Activated naive CD4-positive, alpha-beta T cell treated with anti-CD3 and anti-CD28 coated beads, Interleukin-2, amount 50 U/mL, for 16 hours (primary cell): ENCODE measurements around the gene OPCML.

ENCODE experiments used
- DNase-seq: peaks from one replicate; pipeline ENCODE4 v3.0.0-alpha.2; 2020

OPCML gene

GRCh38 chr11:133501643-133502539 lies 30.4 kb downstream of the OPCML start:
- DNase-seq: no peak

GRCh38 chr11:133500936-133501335 lies 31.4 kb downstream of the OPCML start:
- DNase-seq: no peak

DNA sequence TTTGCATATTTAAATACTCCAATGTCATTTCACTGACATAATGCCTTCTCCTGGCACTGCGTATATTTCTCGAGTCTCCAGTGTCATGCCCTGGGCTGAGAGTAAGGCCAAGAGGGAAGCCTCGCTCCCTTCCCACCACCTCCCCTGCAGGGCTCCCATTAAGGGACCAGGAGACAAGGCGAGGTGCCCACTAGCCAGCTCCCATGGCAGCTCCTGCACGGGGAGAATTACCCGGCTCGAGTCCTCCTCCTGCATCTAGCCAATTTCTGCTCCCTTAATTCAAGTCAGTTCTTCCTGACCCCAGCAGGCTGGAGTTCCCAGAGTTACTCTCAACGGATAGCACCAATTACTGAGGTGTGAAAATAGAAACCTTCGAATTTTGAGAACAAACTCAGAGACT lies 31.9 kb downstream of the OPCML start:
- no peak for DNase-seq

GRCh38 chr11:133498969-133499368 lies 33.3 kb downstream of the OPCML start:
- no peak for DNase-seq

DNA sequence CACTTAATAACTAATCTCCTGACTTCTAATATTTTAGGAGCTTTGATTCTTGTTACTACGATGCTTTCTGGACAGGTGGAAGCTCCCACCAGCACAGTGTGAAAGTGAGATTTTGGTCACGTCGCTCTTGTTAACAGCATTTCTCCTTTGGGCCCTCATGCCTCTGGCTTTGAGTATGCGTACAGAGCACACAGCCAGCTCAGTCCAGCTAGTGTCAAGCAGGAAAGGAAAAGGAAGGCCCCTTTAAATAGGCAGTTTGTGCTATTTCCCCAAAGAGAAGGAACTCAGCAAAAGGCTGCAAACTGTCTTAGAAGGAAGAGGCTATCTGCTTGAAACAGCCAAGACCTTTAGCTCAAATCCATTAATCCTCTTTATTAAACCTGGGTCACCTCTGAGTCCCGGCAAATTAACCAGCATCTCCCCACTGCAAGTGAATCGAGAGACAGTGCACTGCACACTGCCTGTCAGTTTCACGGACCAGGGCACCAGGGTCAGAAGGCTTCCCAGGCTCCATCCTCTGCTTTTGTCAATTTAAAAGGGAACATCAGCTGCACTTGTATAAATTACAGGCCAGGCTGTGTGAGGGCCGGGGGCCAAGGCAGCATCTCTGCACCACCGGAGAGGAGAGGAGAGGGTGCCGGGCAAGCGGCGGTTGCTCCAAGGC lies 34.7 kb downstream of the OPCML start:
- no peak for DNase-seq

DNA sequence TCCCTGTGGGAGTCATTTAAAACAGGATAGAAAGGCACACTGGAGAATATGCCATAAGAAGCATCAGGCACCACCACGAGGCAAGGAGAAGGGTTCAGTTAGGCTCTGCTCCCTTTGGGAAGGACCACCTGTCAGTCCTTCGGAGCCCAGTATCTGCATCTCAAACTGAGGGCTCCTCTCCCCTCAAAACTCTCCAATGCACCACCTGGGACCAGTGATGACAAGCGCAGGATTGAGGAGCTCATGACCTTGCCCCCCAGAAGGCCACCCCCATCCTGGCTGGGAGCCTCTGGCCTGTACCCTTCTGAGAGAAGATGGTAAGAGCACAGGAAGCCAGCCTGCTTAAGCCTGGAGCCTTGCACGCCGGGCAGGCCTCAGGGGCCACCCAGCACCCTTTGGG lies 39.4 kb downstream of the OPCML start:
- DNase-seq: no peak

- no peak for DNase-seq
These were observed 40.5 kb downstream of the OPCML start for GRCh38 chr11:133491680-133492383.

GRCh38 chr11:133480722-133481121 lies 51.6 kb downstream of the OPCML start:
- DNase-seq: no peak

GRCh38 chr11:133479209-133479608 lies 53.1 kb downstream of the OPCML start:
- DNase-seq: no peak

DNA sequence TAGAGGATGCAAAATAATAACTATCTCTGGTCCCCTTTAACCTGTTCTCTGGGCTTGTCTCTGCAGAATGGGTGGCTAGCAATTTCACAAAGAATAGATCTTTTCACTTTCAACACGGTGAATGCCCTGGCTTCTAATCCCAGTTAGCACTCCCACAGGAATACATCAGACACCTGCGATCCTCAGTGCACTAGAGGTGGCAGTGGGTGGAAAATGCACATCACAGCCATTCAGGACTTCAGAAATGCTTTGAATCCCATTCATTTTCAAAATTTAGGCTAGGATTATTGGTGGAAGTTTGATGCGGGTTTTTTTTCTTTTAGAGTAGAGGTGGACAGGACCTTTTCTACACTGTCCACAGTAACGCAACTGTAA lies 55.1 kb downstream of the OPCML start:
- DNase-seq: no peak

- DNase-seq: no peak
These were observed 55.6 kb downstream of the OPCML start for GRCh38 chr11:133476570-133477250.

DNA sequence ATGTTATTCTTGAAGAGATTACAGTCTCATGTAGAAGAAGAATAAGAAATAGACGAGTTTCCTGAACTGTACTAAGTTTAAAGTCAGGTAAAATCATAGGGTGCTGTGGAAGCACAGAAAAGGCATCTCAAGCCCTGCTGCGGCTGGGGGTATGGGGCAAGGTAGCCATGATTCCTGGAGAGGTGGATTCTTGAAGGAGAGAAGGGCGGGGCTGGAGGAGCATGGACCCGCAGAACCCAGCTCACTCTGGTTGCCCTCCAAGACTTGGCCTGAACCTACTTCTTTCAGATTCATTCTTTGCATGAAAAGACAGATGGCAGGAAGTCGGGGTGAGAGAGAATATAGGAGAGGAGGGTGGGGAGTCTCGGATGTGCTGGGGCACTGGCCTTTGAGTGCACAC lies 57.8 kb downstream of the OPCML start:
- DNase-seq: no peak

DNA sequence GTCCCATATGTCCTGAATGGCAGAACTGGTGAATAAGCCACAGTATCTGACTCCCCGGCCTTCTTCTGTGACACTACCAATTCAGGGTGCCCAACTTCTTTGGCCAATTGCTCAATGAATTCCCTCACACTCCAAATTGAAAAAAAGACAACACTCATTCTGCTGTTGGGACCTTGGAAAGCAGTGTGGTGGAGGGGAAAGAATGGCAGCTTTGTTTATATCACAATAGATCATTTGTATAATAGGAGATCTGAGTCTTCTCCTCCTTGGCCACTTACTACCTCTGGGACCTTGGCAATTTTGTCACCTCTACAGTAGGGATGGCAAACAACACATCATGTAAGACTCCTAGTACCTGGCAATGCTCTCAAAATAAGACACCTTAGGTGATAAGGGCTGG lies 64.6 kb downstream of the OPCML start:
- no peak for DNase-seq

GRCh38 chr11:133443206-133443747 lies 89.0 kb downstream of the OPCML start:
- DNase-seq: no peak

DNA sequence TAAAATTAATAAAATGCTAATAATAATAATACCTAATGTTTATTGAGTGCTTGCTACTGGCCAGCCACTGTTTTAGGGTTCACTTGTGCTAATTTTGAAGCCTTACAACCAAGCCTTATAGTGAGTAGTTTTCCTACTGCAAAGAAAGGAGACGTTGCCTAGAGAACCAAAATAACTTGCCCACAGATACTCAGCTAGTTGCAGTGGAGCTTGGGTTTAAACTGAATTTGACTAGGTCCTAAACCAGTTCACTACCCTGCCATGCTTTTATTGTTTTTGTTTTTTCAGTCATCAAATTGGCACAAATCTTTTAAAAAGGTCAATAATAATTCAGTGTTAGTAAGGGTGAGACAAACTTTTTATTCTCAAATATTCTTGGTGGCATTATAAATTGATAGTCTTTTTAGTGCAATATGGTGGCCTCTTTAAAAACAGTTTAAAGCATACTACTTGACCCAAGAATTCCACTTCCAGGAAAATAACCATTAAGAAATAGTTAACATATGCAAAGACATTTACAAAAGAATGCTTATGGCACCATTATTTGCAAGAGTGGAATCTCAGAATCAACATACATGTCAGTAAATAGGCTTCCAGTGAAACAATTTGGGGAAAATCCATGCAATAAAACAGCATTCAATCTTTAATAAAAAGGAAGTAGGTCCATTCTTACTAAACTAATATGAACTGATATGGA lies 90.2 kb downstream of the OPCML start:
- no peak for DNase-seq

GRCh38 chr11:133425992-133426391 lies 106.3 kb downstream of the OPCML start:
- DNase-seq: no peak

DNA sequence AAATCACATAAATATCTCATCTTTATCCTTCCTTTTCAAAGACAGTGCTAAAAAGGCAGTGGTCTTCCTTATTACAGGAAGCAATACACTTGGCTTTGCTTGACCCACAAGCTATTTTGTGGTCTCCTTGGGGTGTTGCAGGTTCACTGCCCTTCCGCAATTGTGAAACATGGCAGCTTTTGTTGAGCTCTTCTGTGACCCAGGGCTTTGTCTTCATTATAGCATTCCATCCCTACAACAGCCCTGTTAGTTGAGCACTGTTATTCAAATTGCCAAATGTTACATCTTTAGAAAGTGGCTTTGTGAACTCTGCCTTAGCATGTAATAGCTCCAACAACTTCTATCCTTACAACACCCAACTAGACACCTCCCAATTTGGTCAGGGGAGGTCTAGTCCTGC lies 107.1 kb downstream of the OPCML start:
- no peak for DNase-seq

DNA sequence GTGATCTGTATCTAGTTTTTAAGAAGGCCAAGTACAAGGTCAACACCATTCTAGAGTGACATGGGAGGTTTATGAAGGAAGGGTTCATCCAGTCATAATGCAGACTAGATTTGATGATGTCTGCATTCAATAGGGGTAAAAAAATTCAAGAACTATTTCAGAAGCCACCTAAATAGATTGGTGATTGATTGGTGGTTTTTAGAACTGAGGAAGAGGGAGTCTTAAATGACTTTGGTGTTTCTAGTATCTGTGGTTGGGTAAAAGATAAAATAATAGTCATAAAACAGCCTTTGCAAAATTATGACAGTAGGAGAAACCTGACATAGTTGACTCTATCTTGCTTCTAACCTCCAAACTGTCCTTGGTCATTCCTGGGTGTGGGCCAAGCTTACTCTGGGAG lies 114.1 kb downstream of the OPCML start:
- no peak for DNase-seq

- DNase-seq: no peak
These were observed 117.8 kb downstream of the OPCML start for GRCh38 chr11:133414506-133414905.

GRCh38 chr11:133413703-133414102 lies 118.6 kb downstream of the OPCML start:
- no peak for DNase-seq

GRCh38 chr11:133409799-133410198 lies 122.5 kb downstream of the OPCML start:
- DNase-seq: no peak

GRCh38 chr11:133408936-133409335 lies 123.4 kb downstream of the OPCML start:
- no peak for DNase-seq
